ENCODE data around the gene SLC16A1. TPM values are rescaled to one million over a fixed set of nuclear protein-coding genes. Genes with fewer than 3 reads are reported as not detected.

Gene SLC16A1
- polyA plus RNA-seq, 3 donors = 54.2 to 72.7 (median 54.6) TPM

- no peak for DNase-seq (ENCODE audit: extremely low read depth in 1 of 11, low read depth in 9 of 11, low spot score in 4 of 11)
These were observed 84.9 kb downstream of the SLC16A1 start for GRCh38 chr1:112870887-112871646.

GRCh38 chr1:112869895-112870294 is 86.1 kb downstream of the SLC16A1 start:
- no peak for DNase-seq (ENCODE audit: extremely low read depth in 1 of 11, low read depth in 9 of 11, low spot score in 4 of 11)

GRCh38 chr1:112868191-112868590 is 87.8 kb downstream of the SLC16A1 start:
- no peak for DNase-seq (ENCODE audit: extremely low read depth in 1 of 11, low read depth in 9 of 11, low spot score in 4 of 11)

- no peak for DNase-seq (ENCODE audit: extremely low read depth in 1 of 11, low read depth in 9 of 11, low spot score in 4 of 11)
These were observed 89.0 kb downstream of the SLC16A1 start for GRCh38 chr1:112866981-112867380.

- no peak for DNase-seq (ENCODE audit: extremely low read depth in 1 of 11, low read depth in 9 of 11, low spot score in 4 of 11)
These were observed 89.8 kb downstream of the SLC16A1 start for GRCh38 chr1:112866151-112866550.

- no peak for DNase-seq (ENCODE audit: extremely low read depth in 1 of 11, low read depth in 9 of 11, low spot score in 4 of 11)
These were observed 93.1 kb downstream of the SLC16A1 start for GRCh38 chr1:112862753-112863426.

Other genes starting within 250 kb of the SLC16A1 start
- 100 to 1,000 TPM; 191 to 248 (median 214) TPM for gene RHOC, start 249.1 kb downstream of the SLC16A1 start, polyA plus RNA-seq (ENCODE audit: insufficient read length in 3 of 3)
- gene PPM1J, start 240.9 kb downstream of the SLC16A1 start, polyA plus RNA-seq (ENCODE audit: insufficient read length in 3 of 3) = 1 to 10 TPM in 2 of 3 donors, under 1 TPM in 1; 0.79 to 1.7 (median 1.4) TPM
- 10 to 100 TPM; 16.5 to 21.4 (median 16.9) TPM for gene LRIG2, start 117.0 kb upstream of the SLC16A1 start, polyA plus RNA-seq (ENCODE audit: insufficient read length in 3 of 3)